GM23248 (cell line): ENCODE measurements around the gene PGGHG. TPM values are rescaled to one million over a fixed set of nuclear protein-coding genes. Genes with fewer than 3 reads are reported as not detected.
A peak's percentile ranks its signal among the peaks of the same experiment; 100 is the strongest.

ENCODE experiments used
- DNase-seq: peaks from one replicate; pipeline ENCODE4 v3.0.0-alpha.2; 2015
- H2AFZ ChIP-seq: fragments of 200-600 bp; sonication (generic); 2 replicates; pipeline ENCODE4 v1.6.1; 2016; ENCODE audit warnings: antibody characterized with exemption
- H3F3A ChIP-seq: fragments of 200-600 bp; sonication (generic); 2 replicates; pipeline ENCODE4 v1.6.1; 2016; ENCODE audit warnings: mild to moderate bottlenecking, antibody characterized with exemption, mixed run types; ENCODE audit not compliant: insufficient read depth
- H3K27ac ChIP-seq: fragments of 200-600 bp; sonication (generic); 2 replicates; pipeline ENCODE4 v1.5.1; 2016; ENCODE audit warnings: mild to moderate bottlenecking
- H3K27me3 ChIP-seq: fragments of 200-600 bp; sonication (generic); replicated peaks from 2 replicates; pipeline ENCODE4 v1.6.1; 2016; ENCODE audit warnings: mild to moderate bottlenecking; ENCODE audit not compliant: insufficient read depth
- H3K36me3 ChIP-seq: fragments of 200-600 bp; sonication (generic); 2 replicates; pipeline ENCODE4 v1.6.1; 2016; ENCODE audit warnings: low read depth, mild to moderate bottlenecking
- H3K4me1 ChIP-seq: fragments of 200-600 bp; sonication (generic); 2 replicates; pipeline ENCODE4 v1.6.1; 2016; ENCODE audit warnings: mild to moderate bottlenecking; ENCODE audit not compliant: insufficient read depth
- H3K4me2 ChIP-seq: fragments of 200-600 bp; sonication (generic); one replicate; pipeline ENCODE4 v1.6.1; 2016; ENCODE audit warnings: mild to moderate bottlenecking; ENCODE audit not compliant: unreplicated experiment
- H3K4me3 ChIP-seq: fragments of 200-600 bp; sonication (generic); 2 replicates; pipeline ENCODE4 v1.5.1; 2016; ENCODE audit warnings: mild to moderate bottlenecking
- H3K79me2 ChIP-seq: fragments of 200-600 bp; sonication (generic); 2 replicates; pipeline ENCODE4 v1.6.1; 2016; ENCODE audit warnings: mild to moderate bottlenecking; ENCODE audit not compliant: insufficient read depth
- H3K9ac ChIP-seq: fragments of 200-600 bp; sonication (generic); 2 replicates; pipeline ENCODE4 v1.6.1; 2016; ENCODE audit warnings: mild to moderate bottlenecking
- H3K9me2 ChIP-seq: fragments of 200-600 bp; sonication (generic); 2 replicates; pipeline ENCODE4 v1.6.1; 2016; ENCODE audit warnings: mixed run types, mild to moderate bottlenecking, moderate library complexity; ENCODE audit not compliant: insufficient read depth
- H3K9me3 ChIP-seq: fragments of 200-600 bp; sonication (generic); one replicate; pipeline ENCODE4 v1.6.1; 2017; ENCODE audit warnings: low read depth
- H4K20me1 ChIP-seq: fragments of 200-600 bp; sonication (generic); 2 replicates; pipeline ENCODE4 v1.6.0; 2016; ENCODE audit not compliant: insufficient read depth
- EZH2 ChIP-seq: fragments of 200-600 bp; sonication (generic); IDR thresholded peaks from 2 replicates; pipeline ENCODE4 v1.6.1; 2018; ENCODE audit warnings: antibody characterized with exemption, mild to moderate bottlenecking; ENCODE audit not compliant: insufficient read depth, poor library complexity, severe bottlenecking
- EZH2phosphoT487 ChIP-seq: fragments of 200-600 bp; sonication (generic); IDR thresholded peaks from 2 replicates; pipeline ENCODE4 v1.6.1; 2018; ENCODE audit warnings: antibody characterized with exemption, moderate library complexity, mild to moderate bottlenecking, low read depth; ENCODE audit not compliant: insufficient read depth
- WGBS, 2 experiments: methylation state at CpG; one replicate each; pipeline ENCODE4 v1.1.6; 2015 to 2017; ENCODE audit warnings: low lambda C conversion rate in 2 of 2, low coverage in 1 of 2; ENCODE audit errors: missing lambda C conversion rate in 2 of 2; 5-methylcytosine and 5-hydroxymethylcytosine counted together
- in situ Hi-C: fragments of 300-500 bp; cut with MboI; formaldehyde crosslinking; loops from 2 replicates; pipeline ENCODE4 v1.15.0; 2020
- polyA plus RNA-seq: library from polyadenylated mRNA; unstranded; fragments of >200 nt; fragmentation: Nextera tagmentation; extraction: Ambion mirVana; gene quantifications from 2 replicates; pipeline ENCODE4 v1.2.1, GENCODE V29; 2016
- total RNA-seq: library from RNA; depleted of rRNA; stranded (reverse); fragments of >200 nt; shearing (Covaris generic); gene quantifications from 2 replicates; pipeline ENCODE4 v1.2.3, GENCODE V29; 2014

The PGGHG gene
- total and polyA plus RNA-seq, 2 experiments from 2014 or later, result 4.6 to 14.2 TPM

DNA sequence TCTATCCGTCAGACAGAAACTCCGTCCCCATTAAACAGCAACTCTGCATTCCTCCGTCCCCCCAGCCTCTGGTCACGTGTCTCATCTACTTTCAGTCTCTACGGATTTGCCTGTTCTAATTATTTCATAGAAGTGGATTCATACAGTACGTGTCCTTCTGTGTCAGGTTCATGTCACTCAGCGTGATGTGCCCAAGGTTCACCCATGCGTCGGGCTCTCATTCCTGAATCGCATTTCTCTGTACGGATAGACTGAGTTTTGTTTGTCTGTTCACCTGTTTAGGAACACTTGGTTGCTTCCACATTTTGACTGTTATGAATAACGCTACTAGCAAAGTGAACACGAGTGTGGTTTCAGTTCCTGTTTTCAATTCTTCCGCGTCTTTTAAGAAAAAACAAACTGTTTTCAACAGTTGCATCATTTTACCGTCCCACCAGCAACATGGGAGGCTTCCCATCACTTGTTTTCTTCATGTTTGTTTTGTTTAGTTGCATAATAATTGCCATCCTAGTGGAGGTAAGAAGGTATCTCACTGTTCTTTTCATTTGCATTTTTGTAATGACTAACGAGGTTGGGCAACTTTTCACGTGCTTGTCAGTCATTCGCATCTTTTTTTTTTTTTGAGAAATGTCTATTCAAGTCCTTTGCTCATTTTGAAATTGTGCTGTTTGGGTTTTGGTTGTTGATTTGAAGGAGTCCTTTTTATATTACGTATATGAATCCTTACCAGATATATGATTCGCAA lies 19.6 kb upstream of the PGGHG start:
- H3K36me3 ChIP-seq, result no peaks in the 10 kb centered on the region
- H2AFZ ChIP-seq, result peak overlapping the region; percentile 8
- H4K20me1 ChIP-seq, result no peaks in the 10 kb centered on the region
- WGBS, 2 experiments, result 43 to 46% methylated on average over 21 of the region's 21 CpGs
- no peaks in the 10 kb centered on the region for H3K9me2 ChIP-seq
- no peaks in the 10 kb centered on the region for H3K4me1 ChIP-seq
- no peaks in the 10 kb centered on the region for H3K9me3 ChIP-seq
- TF ChIP-seq EZH2 (no peak), EZH2phosphoT487 (no peak)
- H3K9ac ChIP-seq, result 0 out of 2 replicates have a peak overlapping the region, but pooled peaks have one; percentile 7
- in situ Hi-C loops, result no loop called here
- no peaks in the 10 kb centered on the region for H3K27me3 ChIP-seq
- H3K27ac ChIP-seq, result no peak overlapping the region
- H3K79me2 ChIP-seq, result no peaks in the 10 kb centered on the region
- H3K4me3 ChIP-seq, result peak overlapping the region; percentile 27
- H3K4me2 ChIP-seq, result peak overlapping the region; percentile 61
- H3F3A ChIP-seq, result peaks cover 4% of the 10 kb centered on the region
- DNase-seq, result peak; percentile 54

GRCh38 chr11:270451-271318 lies 18.2 kb upstream of the PGGHG start:
- H3K27me3 ChIP-seq, result 0 out of 2 replicates have a peak, but pooled peaks cover 5% of the 10 kb centered on the region
- no peaks in the 10 kb centered on the region for H3K4me1 ChIP-seq
- in situ Hi-C loops, result no loop called here
- DNase-seq, result no peak
- no peak overlapping the region for H3K4me2 ChIP-seq
- H3K9me3 ChIP-seq, result no peaks in the 10 kb centered on the region
- no peak overlapping the region for H3K4me3 ChIP-seq
- H3F3A ChIP-seq, result peaks cover 4% of the 10 kb centered on the region
- no peak overlapping the region for H2AFZ ChIP-seq
- H3K9ac ChIP-seq, result no peak overlapping the region
- no peaks in the 10 kb centered on the region for H4K20me1 ChIP-seq
- WGBS, 2 experiments, result 61 to 69% methylated on average over 17 to 18 of the region's 18 CpGs
- H3K9me2 ChIP-seq, result no peaks in the 10 kb centered on the region
- H3K36me3 ChIP-seq, result no peaks in the 10 kb centered on the region
- no peak overlapping the region for H3K27ac ChIP-seq
- no peaks in the 10 kb centered on the region for H3K79me2 ChIP-seq
- TF ChIP-seq EZH2phosphoT487 (no peak), EZH2 (no peak)

DNA sequence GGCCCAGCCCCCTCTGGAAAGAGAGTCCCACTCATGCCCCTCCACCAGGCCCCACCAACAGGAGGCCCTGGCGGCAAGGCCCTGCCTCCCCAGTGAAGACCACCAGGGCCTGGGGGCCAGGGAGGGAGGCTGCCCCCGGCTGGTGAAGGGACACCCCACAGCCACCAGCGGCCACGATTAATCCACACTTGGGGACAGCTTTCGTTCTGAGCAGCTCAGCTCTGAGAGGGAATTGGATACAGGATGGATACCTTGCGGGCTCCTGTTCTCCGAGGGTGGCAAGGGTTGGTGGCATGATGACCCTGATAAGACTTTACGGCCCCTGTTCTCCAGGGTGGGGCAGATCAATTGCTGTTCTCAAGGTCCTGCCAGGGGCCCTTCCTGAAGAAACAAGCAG lies 17.6 kb upstream of the PGGHG start:
- H3K27ac ChIP-seq, result no peak overlapping the region
- DNase-seq, result no peak
- H3F3A ChIP-seq, result peaks cover 4% of the 10 kb centered on the region
- 75 to 83% methylated on average over 8 of the region's 8 CpGs for WGBS, 2 experiments
- no peaks in the 10 kb centered on the region for H3K9me2 ChIP-seq
- in situ Hi-C loops, result no loop called here
- no peaks in the 10 kb centered on the region for H4K20me1 ChIP-seq
- TF ChIP-seq EZH2 (no peak), EZH2phosphoT487 (no peak)
- H3K4me2 ChIP-seq, result no peak overlapping the region
- H3K79me2 ChIP-seq, result no peaks in the 10 kb centered on the region
- no peaks in the 10 kb centered on the region for H3K4me1 ChIP-seq
- no peaks in the 10 kb centered on the region for H3K36me3 ChIP-seq
- no peak overlapping the region for H2AFZ ChIP-seq
- peaks cover 11% of the 10 kb centered on the region; the same call in 1 of the 2 replicates for H3K27me3 ChIP-seq
- no peak overlapping the region for H3K9ac ChIP-seq
- no peak overlapping the region for H3K4me3 ChIP-seq
- no peaks in the 10 kb centered on the region for H3K9me3 ChIP-seq

DNA sequence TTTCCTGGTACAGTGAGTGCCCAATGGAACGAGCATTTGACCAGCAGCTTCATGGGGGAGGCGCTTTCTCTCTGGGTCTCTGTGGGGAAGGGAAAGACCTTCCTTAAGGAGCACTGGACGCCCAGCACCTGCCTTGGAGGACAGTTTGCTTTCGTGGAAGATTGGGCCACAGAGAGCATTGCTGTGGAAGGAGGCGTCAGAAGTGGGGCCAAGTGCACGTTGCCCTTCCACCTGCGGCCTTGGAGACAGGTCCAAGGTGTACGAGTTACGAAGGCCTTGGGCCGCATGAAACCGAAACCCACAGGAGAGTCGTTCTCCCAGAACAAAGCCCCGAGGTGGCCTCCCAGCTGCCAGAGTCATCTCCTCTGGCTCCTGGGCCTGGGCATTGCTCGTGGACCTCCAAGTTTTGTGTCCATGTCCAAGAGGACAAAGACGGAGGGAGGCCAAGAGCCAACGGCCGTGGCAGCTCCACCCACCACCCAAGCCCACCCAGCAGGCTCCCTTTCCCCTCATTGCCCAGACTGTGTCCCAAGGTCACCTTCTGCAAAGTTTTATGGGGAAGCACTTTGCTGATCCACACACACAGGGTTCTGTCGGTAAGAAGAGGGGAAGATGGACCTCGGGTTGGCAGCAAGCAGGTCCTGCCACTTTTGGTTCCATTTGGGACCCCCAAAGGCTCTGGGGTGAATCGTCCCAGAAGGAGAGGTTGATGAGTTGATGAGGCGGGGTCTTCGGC lies 16.6 kb upstream of the PGGHG start:
- TF ChIP-seq EZH2, result no peak
- no peak for TF ChIP-seq EZH2phosphoT487
- Histone ChIP-seq H3K9ac (no peak overlapping the region), H3K4me3 (no peak overlapping the region), H3K27ac (no peak overlapping the region), H3K9me3 (no peaks in the 10 kb centered on the region), H3K27me3 (peaks cover 12% of the 10 kb centered on the region; the same call in 1 of the 2 replicates), H4K20me1 (no peaks in the 10 kb centered on the region), H3F3A (peaks cover 4% of the 10 kb centered on the region), H3K4me1 (no peaks in the 10 kb centered on the region), H3K4me2 (no peak overlapping the region), H2AFZ (no peak overlapping the region), H3K9me2 (no peaks in the 10 kb centered on the region), H3K79me2 (no peaks in the 10 kb centered on the region), H3K36me3 (no peaks in the 10 kb centered on the region)
- in situ Hi-C loops, result no loop called here
- no peak for DNase-seq
- 70% methylated on average over 19 to 21 of the region's 22 CpGs for WGBS, 2 experiments
